ENCODE measurements around the gene GJB6. TPM values are rescaled to one million over a fixed set of nuclear protein-coding genes. Genes with fewer than 3 reads are reported as not detected.

Gene GJB6
- total RNA-seq, 1 experiment from 2014 or later: 0.84 TPM

GRCh38 chr13:20254076-20254475 is 22.0 kb upstream of the GJB6 start:
- Histone ChIP-seq H3K36me3 (ENCODE audit: low read depth, low read length) (no peaks in the 10 kb centered on the region), H3K9ac (ENCODE audit: low read length) (no peak overlapping the region), H3K4me2 (ENCODE audit: low read length) (no peak overlapping the region), H3K27ac (ENCODE audit: low read length) (no peak overlapping the region), H3F3A (ENCODE audit: low read length, unreplicated experiment) (no peaks in the 10 kb centered on the region), H3K9me3 (ENCODE audit: low read length) (no peaks in the 10 kb centered on the region), H2AFZ (ENCODE audit: low read length) (no peak overlapping the region), H3K79me2 (ENCODE audit: low read length) (no peaks in the 10 kb centered on the region), H4K20me1 (ENCODE audit: low read length) (no peaks in the 10 kb centered on the region), H3K9me2 (replicated peaks; ENCODE audit: low read length) (no peaks in the 10 kb centered on the region), H3K4me1 (ENCODE audit: insufficient read depth, low read length) (peaks cover 11% of the 10 kb centered on the region), H3K27me3 (ENCODE audit: low read length) (no peaks in the 10 kb centered on the region), H3K4me3 (ENCODE audit: low read length) (no peak overlapping the region)
- no TSS peak for BruUV-seq (replicated peaks)
- TF ChIP-seq EZH2phosphoT487 (IDR thresholded peaks at IDR 0.05; ENCODE audit: borderline replicate concordance, low read length) (no peak), EZH2 (IDR thresholded peaks at IDR 0.05; ENCODE audit: low read length, unreplicated experiment) (no peak), CTCF (conservative IDR thresholded peaks at IDR 0.05; ENCODE audit: low read depth, low read length) (no peak)
- POLR2A ChIA-PET (ENCODE audit: unreplicated experiment): no interaction called here
- intact Hi-C loops (cut with micrococcal nuclease): no loop called here
- peak; percentile 84 for ATAC-seq
- DNase-seq: peak; percentile 63
- CTCF ChIA-PET: no interaction called here

- ChIA-PET POLR2A (ENCODE audit: unreplicated experiment) (no interaction called here), CTCF (no interaction called here)
- Histone ChIP-seq H3K27me3 (ENCODE audit: low read length) (no peaks in the 10 kb centered on the region), H3K9me3 (ENCODE audit: low read length) (no peaks in the 10 kb centered on the region), H3K9ac (ENCODE audit: low read length) (no peak overlapping the region), H4K20me1 (ENCODE audit: low read length) (no peaks in the 10 kb centered on the region), H3K9me2 (replicated peaks; ENCODE audit: low read length) (no peaks in the 10 kb centered on the region), H3K4me1 (ENCODE audit: insufficient read depth, low read length) (peaks cover 11% of the 10 kb centered on the region), H3K36me3 (ENCODE audit: low read depth, low read length) (no peaks in the 10 kb centered on the region), H3F3A (ENCODE audit: low read length, unreplicated experiment) (no peaks in the 10 kb centered on the region), H3K4me2 (ENCODE audit: low read length) (no peak overlapping the region), H3K79me2 (ENCODE audit: low read length) (no peaks in the 10 kb centered on the region), H2AFZ (ENCODE audit: low read length) (no peak overlapping the region), H3K4me3 (ENCODE audit: low read length) (no peak overlapping the region), H3K27ac (ENCODE audit: low read length) (no peak overlapping the region)
- intact Hi-C loops (cut with micrococcal nuclease): no loop called here
- no peak for ATAC-seq
- BruUV-seq (replicated peaks): no TSS peak
- TF ChIP-seq CTCF (conservative IDR thresholded peaks at IDR 0.05; ENCODE audit: low read depth, low read length): no peak
- no peak for TF ChIP-seq EZH2phosphoT487 (IDR thresholded peaks at IDR 0.05; ENCODE audit: borderline replicate concordance, low read length)
- no peak for TF ChIP-seq EZH2 (IDR thresholded peaks at IDR 0.05; ENCODE audit: low read length, unreplicated experiment)
- DNase-seq: no peak
These were observed 17.8 kb upstream of the GJB6 start for GRCh38 chr13:20249913-20250312.

- POLR2A ChIA-PET (ENCODE audit: unreplicated experiment): no interaction called here
- ATAC-seq: no peak; the same call in 1 of the 2 replicates
These were observed 15.8 kb upstream of the GJB6 start for GRCh38 chr13:20247963-20248362.

More at GRCh38 chr13:20247963-20248362, 15.8 kb upstream of the GJB6 start:
- no peaks in the 10 kb centered on the region for H3F3A ChIP-seq (ENCODE audit: low read length, unreplicated experiment)
- no peak overlapping the region for H3K4me3 ChIP-seq (ENCODE audit: low read length)
- no peak for DNase-seq
- no peak overlapping the region for H3K9ac ChIP-seq (ENCODE audit: low read length)
- no peak overlapping the region for H3K27ac ChIP-seq (ENCODE audit: low read length)
- H3K27me3 ChIP-seq (ENCODE audit: low read length): no peaks in the 10 kb centered on the region
- H4K20me1 ChIP-seq (ENCODE audit: low read length): no peaks in the 10 kb centered on the region
- no TSS peak for BruUV-seq (replicated peaks)
- H3K36me3 ChIP-seq (ENCODE audit: low read depth, low read length): no peaks in the 10 kb centered on the region
- no peak for TF ChIP-seq EZH2phosphoT487 (IDR thresholded peaks at IDR 0.05; ENCODE audit: borderline replicate concordance, low read length)
- TF ChIP-seq EZH2 (IDR thresholded peaks at IDR 0.05; ENCODE audit: low read length, unreplicated experiment): no peak
- no peak for TF ChIP-seq CTCF (conservative IDR thresholded peaks at IDR 0.05; ENCODE audit: low read depth, low read length)
- H3K9me2 ChIP-seq (replicated peaks; ENCODE audit: low read length): no peaks in the 10 kb centered on the region
- H2AFZ ChIP-seq (ENCODE audit: low read length): no peak overlapping the region
- H3K9me3 ChIP-seq (ENCODE audit: low read length): no peaks in the 10 kb centered on the region
- intact Hi-C loops (cut with micrococcal nuclease): no loop called here
- H3K4me2 ChIP-seq (ENCODE audit: low read length): no peak overlapping the region
- no peaks in the 10 kb centered on the region for H3K4me1 ChIP-seq (ENCODE audit: insufficient read depth, low read length)
- no peaks in the 10 kb centered on the region for H3K79me2 ChIP-seq (ENCODE audit: low read length)
- CTCF ChIA-PET: no interaction called here
